HG02884 (cell line): ENCODE measurements around the gene CCDC170.
A peak's percentile ranks its signal among the peaks of the same experiment; 100 is the strongest.
"Not testable (repeated sequence)": the region's sequence is repeated elsewhere in the genome, so short reads cannot be mapped to it uniquely, and the experiment has no call there.

Source experiments
- ATAC-seq: cut with Tn5 transposase; IDR thresholded peaks from one replicate; pipeline ENCODE4 v1.9.1; 2021; ENCODE audit warnings: mild to moderate bottlenecking, moderate library complexity; ENCODE audit not compliant: unreplicated experiment

Gene CCDC170

GRCh38 chr6:151494235-151494935 is 568 bp downstream of the CCDC170 start:
- no peak for ATAC-seq

DNA sequence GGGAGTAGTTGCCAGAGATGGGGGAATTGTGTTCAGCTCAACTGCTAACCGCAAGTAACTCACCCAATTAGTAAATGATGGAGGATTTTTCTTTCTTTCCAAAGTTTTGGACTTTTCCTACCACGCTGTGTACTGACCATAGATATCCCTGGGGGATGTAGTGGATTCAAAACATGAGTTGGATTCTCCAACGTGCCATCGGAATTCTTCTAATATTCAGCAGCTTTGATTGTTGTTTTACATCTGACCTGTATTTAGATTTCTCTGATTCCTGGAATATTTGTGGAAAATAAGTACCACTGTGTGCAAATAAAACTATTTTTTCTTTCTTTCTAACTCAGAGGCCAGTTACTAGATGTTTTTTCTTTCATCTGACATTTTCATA is 1.1 kb downstream of the CCDC170 start:
- ATAC-seq, result no peak

- no peak for ATAC-seq
Measured at GRCh38 chr6:151495380-151495779, 1.6 kb downstream of the CCDC170 start.

GRCh38 chr6:151497905-151498304 is 4.1 kb downstream of the CCDC170 start:
- ATAC-seq, result peak; percentile 33

DNA sequence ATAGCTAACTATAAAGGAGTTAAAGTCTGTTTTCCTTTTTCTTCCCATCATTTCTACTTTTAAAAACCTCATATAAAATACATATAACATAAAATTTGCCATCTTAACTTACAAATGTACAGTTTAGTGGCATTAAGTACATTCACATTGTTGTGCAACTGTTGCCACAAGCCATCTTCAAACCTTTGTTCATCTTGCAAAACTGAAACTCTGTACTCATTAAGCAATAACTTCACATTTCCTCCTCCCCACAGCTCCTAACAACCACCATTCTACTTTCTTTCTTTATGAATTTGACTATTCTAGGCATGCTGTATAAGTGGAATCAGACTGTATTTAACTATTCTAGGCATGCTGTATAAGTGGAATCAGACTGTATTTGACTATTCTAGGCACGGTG is 4.5 kb downstream of the CCDC170 start:
- ATAC-seq, result peak; percentile 76

DNA sequence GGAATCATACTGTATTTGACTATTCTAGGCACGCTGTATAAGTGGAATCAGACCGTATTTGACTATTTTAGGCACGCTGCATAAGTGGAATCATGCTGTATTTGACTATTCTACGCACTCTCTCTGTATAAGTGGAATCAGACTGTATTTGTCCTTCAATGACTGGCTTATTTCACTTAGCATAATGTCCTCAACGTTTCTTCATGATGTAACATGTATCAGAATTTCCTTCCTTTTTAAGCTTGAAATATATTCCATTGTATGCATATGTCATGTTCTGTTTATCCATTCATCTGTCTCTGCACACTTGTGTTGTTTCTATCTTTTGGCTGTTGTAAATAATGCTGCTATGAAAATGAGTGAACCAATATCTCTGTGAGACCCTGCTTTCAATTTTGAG is 5.7 kb downstream of the CCDC170 start:
- ATAC-seq, result no peak

DNA sequence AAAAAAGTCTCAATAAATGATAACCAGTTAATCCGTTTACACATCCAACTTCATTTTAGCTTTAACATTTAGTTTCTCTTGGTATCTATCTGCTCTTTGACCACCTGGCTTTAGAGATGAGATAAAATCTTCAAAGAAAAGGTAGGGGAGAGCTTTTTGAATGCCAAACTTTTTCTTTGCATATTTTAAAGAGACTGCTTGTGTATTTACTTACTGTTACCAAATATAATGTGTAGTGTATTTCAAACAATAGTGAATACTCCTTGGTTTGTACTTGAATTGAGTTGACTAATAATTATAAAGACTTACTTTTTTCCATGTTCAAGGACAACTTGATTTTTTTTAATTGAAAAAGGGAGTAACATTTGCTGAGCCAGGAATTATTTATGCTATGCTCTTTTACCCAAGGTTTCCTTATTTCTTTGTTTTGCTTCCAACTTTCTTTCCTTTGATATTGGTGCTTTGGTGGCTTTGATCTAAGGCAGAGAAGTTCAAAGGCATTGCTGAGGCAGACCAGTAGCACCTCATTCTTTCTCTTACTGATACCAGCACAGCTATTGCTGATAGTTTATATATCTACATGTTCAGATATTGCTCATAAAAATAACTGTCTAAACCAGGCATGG is 7.8 kb downstream of the CCDC170 start:
- ATAC-seq, result no peak

DNA sequence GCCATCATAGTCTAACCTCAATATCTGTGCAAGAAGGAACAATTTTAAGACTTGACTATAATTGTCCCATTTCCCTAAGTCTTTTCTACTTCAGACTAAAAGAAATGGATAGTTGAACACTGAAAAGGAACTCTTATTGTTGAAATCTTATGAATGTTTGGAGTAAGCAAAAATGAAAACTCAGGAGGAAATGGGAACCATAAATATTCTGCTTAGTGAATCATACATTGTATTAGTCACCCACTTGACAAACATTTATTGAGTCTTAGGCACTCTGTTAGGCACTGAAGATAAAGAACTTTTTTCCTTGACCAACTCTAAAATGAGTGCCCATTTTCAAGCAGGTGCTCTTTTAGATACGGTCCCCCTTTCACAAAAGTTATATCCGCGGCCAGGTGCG is 8.7 kb downstream of the CCDC170 start:
- ATAC-seq, result no peak

DNA sequence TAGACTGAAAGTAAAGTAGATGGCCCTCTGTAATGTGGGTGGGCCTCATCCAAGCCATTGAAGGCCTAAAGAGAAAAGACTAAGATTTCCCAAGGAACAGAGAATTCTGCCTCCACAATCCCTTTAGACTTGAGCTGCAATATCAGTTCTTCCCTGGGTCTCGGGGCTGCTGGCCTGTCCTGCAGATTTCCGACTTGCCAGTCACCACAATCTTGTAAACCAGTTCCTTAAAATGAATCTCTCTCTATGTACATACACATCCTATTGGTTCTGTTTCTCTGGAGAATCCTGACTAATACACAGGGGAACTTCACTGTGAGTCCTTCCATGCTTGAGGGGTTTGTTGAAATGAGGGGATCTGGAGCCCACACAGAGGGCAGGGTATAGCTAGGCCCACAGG is 12.9 kb downstream of the CCDC170 start:
- no peak for ATAC-seq

GRCh38 chr6:151509048-151509447 is 15.2 kb downstream of the CCDC170 start:
- ATAC-seq, result no peak

- no peak for ATAC-seq
Measured at GRCh38 chr6:151512481-151512880, 18.7 kb downstream of the CCDC170 start.

DNA sequence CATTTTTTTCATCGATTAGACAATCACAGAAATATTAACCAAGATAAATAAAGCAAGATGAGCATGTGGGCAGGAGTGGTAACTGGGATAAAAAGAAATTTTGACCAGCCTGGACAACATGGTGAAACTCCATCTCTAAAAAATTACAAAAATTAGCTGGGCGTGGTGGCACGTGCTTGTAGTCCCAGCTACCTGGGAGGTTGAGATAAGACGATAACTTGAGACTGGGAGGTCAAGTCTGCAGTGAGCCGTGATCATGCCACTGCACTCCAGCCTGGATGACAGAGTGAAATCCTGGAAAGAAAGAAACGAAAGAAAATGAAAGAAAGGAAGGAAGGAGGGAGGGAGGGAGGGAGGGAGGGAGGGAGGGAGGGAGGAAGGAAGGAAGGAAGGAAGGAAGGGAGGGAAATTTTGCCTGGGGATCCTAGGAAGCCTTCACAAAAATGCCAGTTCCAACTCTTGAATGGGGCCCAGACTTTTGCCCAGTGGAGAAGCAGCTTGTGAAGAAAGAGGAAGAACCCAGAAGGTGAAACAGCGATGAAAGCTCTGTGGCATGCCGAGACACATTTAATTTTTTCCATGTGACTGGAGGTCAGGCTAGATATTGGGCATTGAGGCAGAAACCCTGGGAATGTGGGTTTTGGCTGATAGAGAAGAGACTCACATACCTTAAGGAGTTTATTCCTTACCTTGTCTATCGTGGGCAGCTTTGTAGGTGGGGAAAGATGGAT is 20.3 kb downstream of the CCDC170 start:
- ATAC-seq, result no peak

DNA sequence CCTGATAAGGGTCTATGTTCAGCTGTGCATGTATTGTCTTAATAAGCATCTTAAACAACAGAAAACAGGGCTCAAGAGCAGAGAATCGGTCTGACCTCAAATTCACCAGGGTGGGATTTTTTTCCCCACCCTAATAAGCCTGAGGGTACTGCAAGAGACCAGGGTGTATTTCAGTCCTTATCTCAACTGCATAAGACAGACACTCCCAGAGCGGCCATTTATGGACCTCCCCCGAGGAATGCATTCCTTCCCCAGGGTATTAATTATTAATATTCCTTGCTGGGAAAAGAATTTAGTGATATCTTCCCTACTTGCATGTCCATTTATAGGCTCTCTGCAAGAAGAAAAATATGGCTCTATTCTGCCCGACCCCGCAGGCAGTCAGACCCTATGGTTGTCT is 25.2 kb downstream of the CCDC170 start:
- not testable (repeated sequence) for ATAC-seq

- no peak for ATAC-seq
Measured at GRCh38 chr6:151523034-151523433, 29.2 kb downstream of the CCDC170 start.

DNA sequence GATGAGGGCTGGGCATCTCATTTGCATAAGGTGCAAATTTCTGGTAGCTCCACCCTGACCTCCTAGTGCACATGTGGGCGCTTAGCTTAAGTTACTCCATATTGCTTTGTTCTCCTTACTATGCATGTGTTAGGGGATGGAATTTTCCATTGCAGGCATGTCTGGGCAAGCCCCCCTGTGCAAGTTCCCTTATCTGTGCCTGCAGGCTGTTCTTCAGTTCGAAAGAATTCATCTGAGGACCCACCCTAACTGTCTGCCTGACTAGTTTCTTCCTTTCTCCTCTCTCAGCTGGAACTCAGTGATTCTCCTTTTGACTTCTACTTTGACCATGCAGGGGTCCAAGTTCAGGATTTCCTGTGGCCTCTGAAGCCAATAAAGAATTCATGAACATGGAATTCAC is 30.2 kb downstream of the CCDC170 start:
- no peak for ATAC-seq

GRCh38 chr6:151534576-151534975 is 40.8 kb downstream of the CCDC170 start:
- no peak for ATAC-seq

GRCh38 chr6:151535476-151536187 is 41.8 kb downstream of the CCDC170 start:
- no peak for ATAC-seq

DNA sequence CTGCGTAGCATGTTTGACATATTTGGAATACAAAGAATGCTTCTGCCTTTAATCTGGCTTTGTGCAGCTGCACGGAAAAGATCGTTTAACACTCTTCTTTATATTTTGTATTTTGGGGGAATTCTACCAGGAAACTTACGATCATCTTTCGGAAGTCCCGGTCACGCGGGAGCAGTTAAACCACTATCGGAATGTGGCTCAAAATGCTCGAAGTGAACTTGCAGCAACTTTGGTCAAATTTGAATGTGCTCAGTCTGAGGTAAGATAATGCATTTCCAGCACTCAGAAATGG is 42.3 kb downstream of the CCDC170 start:
- ATAC-seq, result no peak

DNA sequence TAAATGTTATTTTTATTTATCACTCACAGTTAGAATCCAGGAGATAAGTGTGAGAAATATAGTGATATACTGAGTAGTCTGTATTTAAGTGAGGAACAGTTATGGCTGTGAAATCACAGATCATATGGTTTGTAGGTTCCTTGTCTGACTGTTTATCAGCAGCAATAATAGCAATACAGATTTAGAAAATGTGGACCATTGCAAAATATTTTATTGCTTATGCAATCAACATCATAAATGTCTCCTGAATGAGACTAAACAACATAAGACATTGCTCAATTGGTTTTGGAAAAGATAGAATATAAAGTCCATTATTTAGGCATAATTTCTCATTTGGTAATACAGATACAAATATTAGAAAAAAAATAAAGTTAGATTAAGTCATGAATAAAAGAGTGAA is 43.7 kb downstream of the CCDC170 start:
- ATAC-seq, result no peak

- ATAC-seq, result no peak
Measured at GRCh38 chr6:151539506-151540268, 45.9 kb downstream of the CCDC170 start.

DNA sequence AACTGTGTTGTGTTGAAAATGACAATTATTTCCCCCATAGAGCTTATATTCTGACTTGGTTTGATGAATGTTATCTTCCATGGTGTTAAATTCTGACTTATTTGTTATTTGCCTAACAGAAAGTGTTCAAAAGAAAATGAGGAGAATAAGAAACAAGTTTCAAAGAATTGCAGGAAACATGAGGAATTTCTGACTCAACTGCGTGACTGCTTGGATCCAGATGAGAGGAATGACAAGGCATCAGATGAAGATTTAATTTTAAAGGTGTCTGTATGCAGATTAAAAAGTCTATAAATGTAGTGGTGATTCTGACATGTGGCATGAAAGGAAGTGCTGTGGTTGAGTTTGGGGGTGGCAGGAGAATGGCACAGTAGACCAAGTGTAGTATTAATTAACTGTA is 50.6 kb downstream of the CCDC170 start:
- no peak for ATAC-seq
